ENCODE measurements around the gene TOMM40.
"Not testable (repeated sequence)": the region's sequence is repeated elsewhere in the genome, so short reads cannot be mapped to it uniquely, and the experiment has no call there.

The TOMM40 gene

GRCh38 chr19:44908074-44908835 is 17.2 kb downstream of the TOMM40 start:
- Histone ChIP-seq H3K27ac (no peak overlapping the region), H3K4me3 (no peak overlapping the region)
- no peak for TF ChIP-seq CTCF (IDR thresholded peaks at IDR 0.05)
- DNase-seq (ENCODE audit: low spot score): no peak

GRCh38 chr19:44908836-44909261 is 17.8 kb downstream of the TOMM40 start:
- Histone ChIP-seq H3K4me3 (no peak overlapping the region), H3K27ac (no peak overlapping the region)
- DNase-seq (ENCODE audit: low spot score): no peak
- TF ChIP-seq CTCF (IDR thresholded peaks at IDR 0.05): no peak

- Histone ChIP-seq H3K4me3 (no peak overlapping the region), H3K27ac (no peak overlapping the region)
- TF ChIP-seq CTCF (IDR thresholded peaks at IDR 0.05): no peak
- no peak for DNase-seq (ENCODE audit: low spot score)
Measured at GRCh38 chr19:44909775-44910174, 18.7 kb downstream of the TOMM40 start.

- H3K4me3 ChIP-seq; H3K27ac ChIP-seq; DNase-seq (ENCODE audit: low spot score): not testable (repeated sequence)
Measured at GRCh38 chr19:44911896-44912295, 20.8 kb downstream of the TOMM40 start.

- Histone ChIP-seq H3K4me3 (no peak overlapping the region), H3K27ac (peak overlapping the region in 1 of 2 donors; percentile 37)
- DNase-seq (ENCODE audit: low spot score): no peak
- no peak for TF ChIP-seq CTCF (IDR thresholded peaks at IDR 0.05)
Measured at GRCh38 chr19:44912854-44913253, 21.8 kb downstream of the TOMM40 start.

- peak overlapping the region; percentile 69 for H3K4me3 ChIP-seq
- H3K27ac ChIP-seq; DNase-seq (ENCODE audit: low spot score): not testable (repeated sequence)
Measured at GRCh38 chr19:44913512-44914432, 22.7 kb downstream of the TOMM40 start.

GRCh38 chr19:44914433-44915206 is 23.6 kb downstream of the TOMM40 start, which contains the start of gene APOC1:
Gene APOC1 (plus strand): TSS chr19:44914608. CDS start chr19:44914892, 284 bp downstream.
- Histone ChIP-seq H3K27ac (peak within 1 kb of the TSS in 1 of 2 donors; percentile 19), H3K4me3 (peak within 1 kb of the TSS; percentile 69)
- peak; percentile 88 for DNase-seq (ENCODE audit: low spot score)

- Histone ChIP-seq H3K4me3 (no peak overlapping the region), H3K27ac (peak overlapping the region in 1 of 2 donors; percentile 10)
- DNase-seq (ENCODE audit: low spot score): no peak
- TF ChIP-seq CTCF (IDR thresholded peaks at IDR 0.05): no peak
Measured at GRCh38 chr19:44924243-44924725, 33.2 kb downstream of the TOMM40 start.

Measured in coronary artery (tissue), 2 donors.